Large intestine (tissue), 3 donors: ENCODE data around the gene HIVEP1. TPM values are rescaled to one million over a fixed set of nuclear protein-coding genes. Genes with fewer than 3 reads are reported as not detected.
A peak's percentile ranks its signal among the peaks of the same experiment; 100 is the strongest.

Source experiments
- DNase-seq, 2 donors: peaks; one replicate each; pipeline versions ENCODE4 v3.0.0 to v3.0.0-alpha.2; 2013
- H3K27ac ChIP-seq: one replicate; pipeline ENCODE4 v1.5.1; 2013; ENCODE audit warnings: low read length
- H3K27me3 ChIP-seq: 2 replicates; pipeline ENCODE4 v1.6.1; 2013; ENCODE audit warnings: low read length; ENCODE audit not compliant: control insufficient read depth, insufficient read depth
- H3K36me3 ChIP-seq: 2 replicates; pipeline ENCODE4 v1.6.1; 2013; ENCODE audit warnings: low read length; ENCODE audit not compliant: control insufficient read depth, insufficient read depth
- H3K4me1 ChIP-seq: one replicate; pipeline ENCODE4 v1.6.1; 2013; ENCODE audit warnings: low read length; ENCODE audit not compliant: control insufficient read depth, insufficient read depth
- H3K4me3 ChIP-seq: one replicate; pipeline ENCODE4 v1.5.1; 2013; ENCODE audit warnings: low read length
- H3K9me3 ChIP-seq: one replicate; pipeline ENCODE4 v1.6.1; 2013; ENCODE audit warnings: mild to moderate bottlenecking, low read depth, low read length, moderate library complexity; ENCODE audit not compliant: control insufficient read depth
- WGBS: methylation state at CpG from one replicate; pipeline ENCODE4 v1.1.5; 2013; ENCODE audit warnings: low lambda C conversion rate; ENCODE audit not compliant: insufficient coverage; 5-methylcytosine and 5-hydroxymethylcytosine counted together
- polyA plus RNA-seq: library from polyadenylated mRNA; unstranded; fragments of 120-200 nt; gene quantifications from one replicate; pipeline ENCODE4 v1.2.1, GENCODE V29; 2013

Gene HIVEP1
- polyA plus RNA-seq, 1 donor: 24.2 TPM

DNA sequence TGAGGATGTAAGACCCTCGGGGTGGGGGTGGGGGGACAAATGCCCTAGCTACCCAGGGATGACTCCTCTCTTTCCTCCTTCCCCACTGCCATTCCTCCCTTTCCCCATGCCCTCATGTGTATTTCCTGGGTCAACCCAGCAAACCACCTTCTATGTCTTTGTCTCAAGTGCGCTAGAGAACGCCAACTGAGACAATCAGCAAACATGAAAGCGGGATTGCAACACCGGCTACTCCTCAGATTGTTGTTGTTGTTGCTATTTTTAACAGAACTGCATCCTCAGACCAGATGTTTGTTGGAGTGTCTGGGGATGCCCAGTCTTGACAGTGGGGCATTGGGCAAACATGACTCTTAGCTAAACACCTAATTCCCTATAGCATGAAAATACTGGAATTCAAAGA is 39.3 kb upstream of the HIVEP1 start:
- Histone ChIP-seq H3K9me3 (no peaks in the 10 kb centered on the region), H3K4me1 (no peaks in the 10 kb centered on the region), H3K4me3 (no peak overlapping the region), H3K27me3 (no peaks in the 10 kb centered on the region), H3K27ac (no peak overlapping the region), H3K36me3 (no peaks in the 10 kb centered on the region)
- no peak for DNase-seq
- WGBS: no CpG with 5 or more reads among the region's 5 CpGs

DNA sequence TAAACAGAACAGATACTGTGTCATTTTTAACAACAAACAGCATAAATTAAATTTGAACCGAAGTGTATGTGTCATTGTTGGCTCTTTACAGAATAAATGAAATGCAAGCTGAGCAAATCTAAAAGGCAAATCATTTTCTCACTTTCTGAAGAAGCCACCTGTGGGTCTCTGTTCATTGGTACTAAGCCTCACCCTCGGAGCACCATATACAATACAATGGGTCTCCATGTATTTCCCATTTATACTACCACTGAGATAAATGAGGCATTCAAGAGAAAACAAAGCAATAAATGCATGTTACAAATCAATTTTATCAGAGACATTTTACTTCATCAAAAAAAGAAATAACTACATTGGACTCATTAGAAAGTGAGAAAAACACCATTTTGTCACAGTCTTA is 38.9 kb upstream of the HIVEP1 start:
- Histone ChIP-seq H3K27ac (no peak overlapping the region), H3K9me3 (no peaks in the 10 kb centered on the region), H3K4me3 (no peak overlapping the region), H3K27me3 (no peaks in the 10 kb centered on the region), H3K4me1 (no peaks in the 10 kb centered on the region), H3K36me3 (no peaks in the 10 kb centered on the region)
- no peak for DNase-seq
- WGBS: no CpG with 5 or more reads among the region's 2 CpGs

DNA sequence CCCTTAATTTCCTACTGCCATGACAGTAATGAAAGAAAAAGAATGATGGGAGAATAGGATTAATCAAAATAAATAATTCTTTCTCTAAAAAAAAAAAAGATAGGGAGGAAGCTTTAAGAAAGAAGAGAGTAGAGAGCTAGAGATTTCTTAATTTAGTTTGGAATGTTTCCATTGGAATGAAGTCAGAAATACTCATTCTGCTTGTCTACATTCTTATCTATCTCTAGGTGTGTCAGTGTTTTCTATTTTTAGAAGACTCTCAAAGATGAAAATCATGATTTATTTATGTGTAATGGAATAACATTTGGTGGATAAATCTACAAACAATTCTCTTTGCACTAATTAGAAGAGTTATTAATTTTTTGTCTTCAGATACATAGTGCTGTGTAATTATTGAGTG is 38.0 kb upstream of the HIVEP1 start:
- Histone ChIP-seq H3K27ac (no peak overlapping the region), H3K4me3 (no peak overlapping the region), H3K27me3 (no peaks in the 10 kb centered on the region), H3K4me1 (no peaks in the 10 kb centered on the region), H3K9me3 (no peaks in the 10 kb centered on the region), H3K36me3 (no peaks in the 10 kb centered on the region)
- no peak for DNase-seq

DNA sequence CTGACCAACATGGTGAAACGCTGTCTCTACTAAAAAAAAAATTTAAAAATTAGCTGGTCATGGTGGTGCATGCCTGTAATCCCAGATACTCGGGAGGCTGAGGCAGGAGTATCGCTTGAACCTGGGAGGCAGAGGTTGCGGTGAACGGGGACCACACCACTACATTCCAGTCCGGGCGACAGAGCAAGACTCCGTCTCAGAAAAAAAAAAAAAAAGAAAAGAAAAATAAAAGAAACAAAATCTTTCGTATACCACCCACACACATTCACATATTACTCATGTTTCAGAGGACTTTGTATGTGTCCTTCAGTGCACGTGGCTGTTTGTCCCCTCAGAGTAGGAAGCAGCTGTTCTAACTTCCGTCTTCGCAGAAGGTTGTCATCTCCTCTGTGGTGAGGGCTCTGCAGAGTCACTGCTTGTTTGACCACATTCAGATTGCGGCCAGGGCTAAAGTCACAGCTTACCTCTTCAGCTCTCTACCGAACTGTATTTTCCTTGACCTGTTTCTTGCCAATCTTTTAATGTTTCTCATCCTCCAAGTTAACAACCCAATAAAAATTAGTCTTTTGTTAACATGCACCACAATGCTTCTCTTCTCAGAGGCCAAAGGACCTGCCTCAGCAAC is 36.6 kb upstream of the HIVEP1 start:
- no peaks in the 10 kb centered on the region for H3K4me1 ChIP-seq
- H3K27ac ChIP-seq: no peak overlapping the region
- H3K36me3 ChIP-seq: no peaks in the 10 kb centered on the region
- 100% methylated on average over 2 of the region's 14 CpGs for WGBS
- no peaks in the 10 kb centered on the region for H3K27me3 ChIP-seq
- no peaks in the 10 kb centered on the region for H3K9me3 ChIP-seq
- no peak overlapping the region for H3K4me3 ChIP-seq
- no peak for DNase-seq

DNA sequence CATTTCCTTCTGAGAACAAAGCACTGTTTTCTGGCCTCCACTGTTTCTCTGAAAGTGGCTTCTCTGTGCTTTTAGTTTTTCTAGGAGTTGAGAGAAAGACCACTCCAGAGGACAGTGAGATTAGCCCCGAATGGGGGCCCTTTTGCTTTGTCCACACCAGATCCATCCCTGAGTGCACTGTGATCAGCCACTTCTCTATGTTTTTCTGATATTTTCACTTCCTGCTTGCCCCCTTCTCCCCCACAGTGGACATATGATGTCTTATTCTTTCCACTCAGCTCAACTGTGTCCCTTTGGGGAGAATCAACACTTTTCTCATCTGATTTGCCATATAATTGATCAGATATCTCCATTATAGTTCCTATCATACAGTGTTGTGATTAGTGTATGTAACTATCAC is 35.6 kb upstream of the HIVEP1 start:
- DNase-seq: no peak
- WGBS: no CpG with 5 or more reads among the region's 1 CpG
- no peaks in the 10 kb centered on the region for H3K9me3 ChIP-seq
- no peak overlapping the region for H3K4me3 ChIP-seq
- H3K4me1 ChIP-seq: no peaks in the 10 kb centered on the region
- no peaks in the 10 kb centered on the region for H3K27me3 ChIP-seq
- no peak overlapping the region for H3K27ac ChIP-seq
- H3K36me3 ChIP-seq: no peaks in the 10 kb centered on the region

DNA sequence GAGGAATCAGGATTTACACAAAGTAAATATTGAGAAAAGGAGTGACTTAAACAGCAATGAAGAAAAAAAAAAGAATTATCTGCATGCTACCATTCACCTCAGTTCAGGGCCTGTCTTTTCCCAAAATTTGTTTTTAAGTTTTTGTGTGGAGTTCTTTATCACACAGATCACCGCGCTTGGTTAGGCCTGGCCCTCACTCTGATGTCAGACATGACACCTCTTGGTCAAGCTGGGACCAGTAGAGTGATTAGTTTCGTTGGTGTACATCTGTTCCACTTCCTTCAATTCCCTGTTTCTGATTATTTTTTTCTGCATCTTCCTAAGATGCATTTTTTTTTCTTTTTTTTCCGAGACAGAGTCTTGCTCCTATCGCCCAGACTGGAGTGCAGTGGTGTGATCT is 34.9 kb upstream of the HIVEP1 start:
- no peak for DNase-seq
- Histone ChIP-seq H3K36me3 (no peaks in the 10 kb centered on the region), H3K4me3 (no peak overlapping the region), H3K27me3 (no peaks in the 10 kb centered on the region), H3K27ac (no peak overlapping the region), H3K9me3 (no peaks in the 10 kb centered on the region), H3K4me1 (no peaks in the 10 kb centered on the region)
- 100% methylated on average over 5 of the region's 5 CpGs for WGBS

DNA sequence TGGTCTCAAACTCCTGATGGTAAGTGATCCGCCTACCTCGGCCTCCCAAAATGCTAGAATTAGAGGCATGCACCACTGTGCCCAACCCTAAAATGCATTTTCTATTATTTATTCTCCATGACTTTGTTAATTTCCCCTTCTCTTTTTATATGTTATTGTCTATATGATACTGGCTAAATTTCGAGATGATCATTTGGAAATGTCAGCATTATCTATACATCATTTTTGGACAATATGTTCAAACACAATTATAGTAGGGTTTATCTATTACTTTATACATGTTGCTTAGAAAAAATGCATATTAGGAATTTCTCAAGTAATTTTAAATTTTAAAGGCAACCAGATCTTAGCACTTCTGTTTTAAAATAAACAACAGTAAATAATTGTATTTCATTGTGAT is 34.4 kb upstream of the HIVEP1 start:
- no peaks in the 10 kb centered on the region for H3K27me3 ChIP-seq
- no peaks in the 10 kb centered on the region for H3K4me1 ChIP-seq
- H3K36me3 ChIP-seq: no peaks in the 10 kb centered on the region
- H3K27ac ChIP-seq: no peak overlapping the region
- H3K9me3 ChIP-seq: no peaks in the 10 kb centered on the region
- DNase-seq: no peak
- no peak overlapping the region for H3K4me3 ChIP-seq
- 93% methylated on average over 2 of the region's 3 CpGs for WGBS

DNA sequence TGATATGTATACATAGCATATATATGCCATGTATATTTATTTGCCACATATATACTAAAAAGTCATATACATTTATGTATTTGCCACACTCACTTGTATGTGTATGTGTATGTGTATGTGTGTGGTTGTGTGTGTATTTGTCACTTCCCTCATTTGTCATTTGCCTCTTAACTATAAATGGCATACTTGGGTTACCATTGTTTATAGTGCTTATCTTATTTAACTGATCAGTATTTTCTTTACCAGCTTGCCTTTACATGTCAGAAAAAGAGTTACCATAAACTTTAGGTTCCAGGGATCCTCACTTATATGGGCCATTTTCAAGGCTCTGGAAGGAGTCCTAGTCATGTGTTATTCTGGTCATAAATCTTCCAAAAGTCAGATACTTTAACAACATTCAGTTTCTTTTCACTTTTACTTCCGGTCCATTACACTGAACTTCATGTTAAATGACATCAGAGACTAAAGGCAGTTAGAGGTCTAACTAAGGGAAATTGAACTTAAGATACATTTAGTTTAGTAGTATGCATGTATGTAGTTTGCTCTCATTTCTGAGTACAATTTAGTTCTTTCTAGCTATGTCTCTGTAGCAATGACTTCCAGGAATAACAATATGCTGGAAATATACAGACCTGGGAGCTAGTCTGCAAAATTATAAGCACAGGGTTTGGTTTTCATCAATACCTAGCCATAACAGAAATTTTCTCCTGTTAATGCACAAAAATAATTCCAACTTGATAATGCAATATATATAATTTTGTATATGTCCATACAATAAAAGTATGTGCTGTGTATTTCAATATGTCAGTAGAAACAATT is 33.7 kb upstream of the HIVEP1 start:
- no peak overlapping the region for H3K4me3 ChIP-seq
- H3K27ac ChIP-seq: peak overlapping the region; percentile 23
- no peaks in the 10 kb centered on the region for H3K9me3 ChIP-seq
- no peaks in the 10 kb centered on the region for H3K4me1 ChIP-seq
- peak; percentile 28 to 77 for DNase-seq
- WGBS: 0% methylated on average over 1 of the region's 1 CpG
- H3K36me3 ChIP-seq: no peaks in the 10 kb centered on the region
- no peaks in the 10 kb centered on the region for H3K27me3 ChIP-seq

DNA sequence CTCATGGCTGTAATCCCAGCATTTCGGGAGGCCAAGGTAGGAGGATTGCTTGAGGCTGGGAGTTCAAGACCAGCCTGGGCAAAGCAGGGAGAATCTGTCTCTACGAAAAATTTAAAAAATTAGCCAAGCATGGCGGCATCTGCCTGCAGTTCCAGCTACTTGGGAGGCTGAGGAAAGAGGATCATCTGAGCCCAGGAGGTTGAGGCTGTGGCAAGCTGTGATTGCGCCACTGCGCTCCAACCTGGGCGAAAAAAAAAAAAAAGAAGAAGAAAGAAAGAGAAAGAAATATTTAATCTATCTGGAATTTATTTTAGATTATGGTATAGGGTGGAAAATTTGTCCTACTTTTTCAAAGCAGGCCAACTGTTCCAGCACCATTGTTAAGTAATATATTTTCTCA is 32.2 kb upstream of the HIVEP1 start:
- no peak overlapping the region for H3K27ac ChIP-seq
- H3K27me3 ChIP-seq: no peaks in the 10 kb centered on the region
- no peak for DNase-seq
- no peaks in the 10 kb centered on the region for H3K4me1 ChIP-seq
- 100% methylated on average over 1 of the region's 6 CpGs for WGBS
- H3K4me3 ChIP-seq: no peak overlapping the region
- H3K36me3 ChIP-seq: no peaks in the 10 kb centered on the region
- H3K9me3 ChIP-seq: no peaks in the 10 kb centered on the region

DNA sequence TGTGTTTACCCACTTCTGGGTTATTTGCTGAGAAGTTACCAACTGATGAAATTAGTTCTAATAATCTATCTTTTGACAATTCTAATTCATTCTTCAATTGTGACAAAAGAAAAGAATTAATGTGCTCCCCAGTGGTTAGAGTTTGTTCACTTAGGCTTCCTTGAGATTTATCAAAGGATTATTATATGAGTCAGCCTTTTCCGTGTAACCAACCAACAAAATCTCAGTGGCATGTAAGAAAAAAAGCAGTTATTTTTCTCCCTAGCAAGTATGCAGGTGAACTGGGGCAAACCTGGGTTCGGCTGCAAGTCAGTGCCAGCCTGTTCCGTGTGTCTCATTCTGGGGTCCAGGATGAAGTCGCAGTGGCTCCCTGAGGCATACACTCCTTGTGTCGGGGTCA is 28.8 kb upstream of the HIVEP1 start:
- DNase-seq: no peak
- Histone ChIP-seq H3K4me1 (no peaks in the 10 kb centered on the region), H3K9me3 (no peaks in the 10 kb centered on the region), H3K36me3 (no peaks in the 10 kb centered on the region), H3K27ac (no peak overlapping the region), H3K4me3 (no peak overlapping the region), H3K27me3 (no peaks in the 10 kb centered on the region)
- WGBS: no CpG with 5 or more reads among the region's 5 CpGs

DNA sequence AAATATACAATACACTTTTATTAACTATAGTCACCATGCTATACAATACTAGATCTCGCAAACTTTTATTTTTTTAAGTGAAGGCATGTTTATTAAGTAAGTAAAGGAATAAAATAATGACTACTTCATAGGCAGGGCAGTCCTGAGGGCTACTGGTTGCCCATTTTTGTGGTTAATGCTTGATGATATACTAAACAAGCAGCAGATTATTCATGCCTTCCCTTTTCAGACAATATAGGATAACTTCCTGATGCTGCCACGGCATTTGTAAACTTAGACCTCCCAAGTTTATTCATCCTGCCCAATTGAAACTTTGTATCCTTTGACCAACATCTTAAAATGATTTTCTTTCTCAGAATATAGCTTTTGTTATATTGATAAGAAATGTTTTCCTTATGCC is 24.7 kb upstream of the HIVEP1 start:
- WGBS: 60% methylated on average over 1 of the region's 2 CpGs
- no peak overlapping the region for H3K27ac ChIP-seq
- H3K27me3 ChIP-seq: no peaks in the 10 kb centered on the region
- no peak overlapping the region for H3K4me3 ChIP-seq
- no peaks in the 10 kb centered on the region for H3K4me1 ChIP-seq
- no peak for DNase-seq
- no peaks in the 10 kb centered on the region for H3K9me3 ChIP-seq
- H3K36me3 ChIP-seq: no peaks in the 10 kb centered on the region
